GM19455 (cell line): ENCODE measurements around the gene STUB1.

ENCODE experiments used
- ATAC-seq: cut with Tn5 transposase; IDR thresholded peaks from one replicate; pipeline ENCODE4 v1.9.1; 2021; ENCODE audit not compliant: unreplicated experiment

Gene STUB1

DNA sequence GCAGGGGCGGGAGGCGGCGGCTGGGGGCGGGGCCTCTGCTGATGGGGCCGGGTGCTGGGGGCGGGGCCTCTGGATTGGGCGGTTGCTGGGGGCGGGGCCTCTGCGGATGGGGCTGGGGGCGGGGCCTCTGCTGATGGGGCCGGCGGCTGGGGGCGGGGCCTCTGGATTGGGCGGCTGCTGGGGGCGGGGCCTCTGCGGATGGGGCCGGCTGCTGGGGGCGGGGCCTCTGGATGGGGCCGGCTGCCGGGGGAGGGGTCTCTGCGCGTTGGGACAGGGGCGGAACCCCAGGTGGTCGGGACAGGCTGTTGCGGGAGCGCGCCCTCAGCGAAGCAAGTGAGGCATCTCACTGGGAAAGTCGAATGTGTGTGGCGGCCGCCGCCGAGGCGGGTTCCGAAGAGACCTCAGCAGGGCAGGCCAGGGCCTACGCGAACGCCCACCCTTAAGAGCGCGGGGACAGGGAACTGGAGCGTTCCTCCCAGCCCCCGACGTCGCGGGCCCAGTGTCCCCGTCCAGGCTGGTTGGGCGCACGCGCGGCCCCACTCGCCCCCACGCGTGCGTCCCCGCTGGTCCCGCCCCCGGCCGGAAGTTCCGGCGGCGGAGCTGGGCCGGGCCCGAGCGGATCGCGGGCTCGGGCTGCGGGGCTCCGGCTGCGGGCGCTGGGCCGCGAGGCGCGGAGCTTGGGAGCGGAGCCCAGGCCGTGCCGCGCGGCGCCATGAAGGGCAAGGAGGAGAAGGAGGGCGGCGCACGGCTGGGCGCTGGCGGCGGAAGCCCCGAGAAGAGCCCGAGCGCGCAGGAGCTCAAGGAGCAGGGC lies at the start of gene STUB1:
STUB1 (plus strand) TSS at position 597 of the 811 bp plus-strand sequence; CDS start at position 713, 116 bp downstream.
- no peak for ATAC-seq

DNA sequence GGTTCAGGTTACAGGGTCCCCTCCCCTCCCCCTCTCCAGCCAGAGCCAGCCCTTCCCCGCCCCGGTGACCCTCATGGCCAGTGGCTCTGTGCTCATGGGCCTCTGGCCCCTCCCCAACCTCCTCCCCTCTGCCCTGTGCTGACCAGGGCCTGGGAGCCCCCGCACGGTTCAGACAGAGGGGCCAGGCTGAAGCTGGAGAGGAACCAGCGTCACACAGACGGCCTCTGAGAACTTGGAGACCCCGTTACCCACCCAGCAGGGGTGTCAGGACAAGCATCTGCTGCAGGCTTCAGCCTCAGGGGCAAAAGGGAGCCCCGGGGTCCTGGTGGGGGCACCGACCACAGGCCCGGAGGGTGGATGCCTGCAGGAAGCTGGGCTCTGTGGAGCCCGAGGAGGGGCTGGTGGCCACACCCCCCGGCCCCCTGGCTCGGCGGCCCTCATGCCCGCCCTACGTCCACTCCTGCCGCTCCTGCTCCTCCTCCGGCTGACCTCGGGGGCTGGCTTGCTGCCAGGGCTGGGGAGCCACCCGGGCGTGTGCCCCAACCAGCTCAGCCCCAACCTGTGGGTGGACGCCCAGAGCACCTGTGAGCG lies 49.3 kb upstream of the STUB1 start, which contains the start of gene WFIKKN1:
WFIKKN1 (plus strand) TSS at position 171 of the 591 bp plus-strand sequence; CDS start at position 440, 269 bp downstream.
- ATAC-seq, result no peak

DNA sequence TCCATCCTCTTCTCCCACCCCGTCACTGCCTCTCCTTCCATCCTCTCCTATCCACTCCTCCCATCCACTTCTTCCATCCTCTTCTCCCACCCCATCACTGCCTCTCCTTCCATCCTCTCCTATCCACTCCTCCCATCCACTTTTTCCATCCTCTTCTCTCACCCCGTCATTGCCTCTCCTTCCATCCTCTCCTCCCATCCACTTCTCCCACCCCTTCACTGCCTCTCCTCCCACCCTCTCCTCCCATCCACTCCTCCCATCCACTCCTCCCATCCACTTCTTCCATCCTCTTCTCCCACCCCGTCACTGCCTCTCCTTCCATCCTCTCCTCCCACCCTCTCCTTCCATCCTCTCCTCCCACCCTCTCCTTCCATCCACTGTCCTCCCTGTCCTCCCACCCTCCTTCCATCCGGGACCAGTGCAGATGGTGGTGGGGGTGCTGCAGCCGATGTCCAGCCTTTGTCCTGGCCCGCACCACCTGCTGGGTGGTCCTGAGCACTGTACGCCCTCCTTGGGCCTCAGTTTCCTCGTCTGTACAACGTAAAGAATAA lies 48.3 kb upstream of the STUB1 start:
- ATAC-seq, result no peak

DNA sequence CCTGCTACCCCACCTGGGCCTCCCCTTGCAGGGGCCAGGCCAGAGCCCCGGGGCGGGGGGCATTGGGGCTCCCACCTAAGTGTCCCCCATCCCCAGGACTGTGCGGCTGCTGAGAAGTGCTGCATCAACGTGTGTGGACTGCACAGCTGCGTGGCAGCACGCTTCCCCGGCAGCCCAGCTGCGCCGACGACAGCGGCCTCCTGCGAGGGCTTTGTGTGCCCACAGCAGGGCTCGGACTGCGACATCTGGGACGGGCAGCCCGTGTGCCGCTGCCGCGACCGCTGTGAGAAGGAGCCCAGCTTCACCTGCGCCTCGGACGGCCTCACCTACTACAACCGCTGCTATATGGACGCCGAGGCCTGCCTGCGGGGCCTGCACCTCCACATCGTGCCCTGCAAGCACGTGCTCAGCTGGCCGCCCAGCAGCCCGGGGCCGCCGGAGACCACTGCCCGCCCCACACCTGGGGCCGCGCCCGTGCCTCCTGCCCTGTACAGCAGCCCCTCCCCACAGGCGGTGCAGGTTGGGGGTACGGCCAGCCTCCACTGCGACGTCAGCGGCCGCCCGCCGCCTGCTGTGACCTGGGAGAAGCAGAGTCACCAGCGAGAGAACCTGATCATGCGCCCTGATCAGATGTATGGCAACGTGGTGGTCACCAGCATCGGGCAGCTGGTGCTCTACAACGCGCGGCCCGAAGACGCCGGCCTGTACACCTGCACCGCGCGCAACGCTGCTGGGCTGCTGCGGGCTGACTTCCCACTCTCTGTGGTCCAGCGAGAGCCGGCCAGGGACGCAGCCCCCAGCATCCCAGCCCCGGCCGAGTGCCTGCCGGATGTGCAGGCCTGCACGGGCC lies 47.5 kb upstream of the STUB1 start:
- ATAC-seq, result no peak

DNA sequence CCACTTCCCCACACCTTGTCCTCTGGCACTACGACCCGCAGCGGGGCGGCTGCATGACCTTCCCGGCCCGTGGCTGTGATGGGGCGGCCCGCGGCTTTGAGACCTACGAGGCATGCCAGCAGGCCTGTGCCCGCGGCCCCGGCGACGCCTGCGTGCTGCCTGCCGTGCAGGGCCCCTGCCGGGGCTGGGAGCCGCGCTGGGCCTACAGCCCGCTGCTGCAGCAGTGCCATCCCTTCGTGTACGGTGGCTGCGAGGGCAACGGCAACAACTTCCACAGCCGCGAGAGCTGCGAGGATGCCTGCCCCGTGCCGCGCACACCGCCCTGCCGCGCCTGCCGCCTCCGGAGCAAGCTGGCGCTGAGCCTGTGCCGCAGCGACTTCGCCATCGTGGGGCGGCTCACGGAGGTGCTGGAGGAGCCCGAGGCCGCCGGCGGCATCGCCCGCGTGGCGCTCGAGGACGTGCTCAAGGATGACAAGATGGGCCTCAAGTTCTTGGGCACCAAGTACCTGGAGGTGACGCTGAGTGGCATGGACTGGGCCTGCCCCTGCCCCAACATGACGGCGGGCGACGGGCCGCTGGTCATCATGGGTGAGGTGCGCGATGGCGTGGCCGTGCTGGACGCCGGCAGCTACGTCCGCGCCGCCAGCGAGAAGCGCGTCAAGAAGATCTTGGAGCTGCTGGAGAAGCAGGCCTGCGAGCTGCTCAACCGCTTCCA lies 46.7 kb upstream of the STUB1 start:
- ATAC-seq, result no peak

DNA sequence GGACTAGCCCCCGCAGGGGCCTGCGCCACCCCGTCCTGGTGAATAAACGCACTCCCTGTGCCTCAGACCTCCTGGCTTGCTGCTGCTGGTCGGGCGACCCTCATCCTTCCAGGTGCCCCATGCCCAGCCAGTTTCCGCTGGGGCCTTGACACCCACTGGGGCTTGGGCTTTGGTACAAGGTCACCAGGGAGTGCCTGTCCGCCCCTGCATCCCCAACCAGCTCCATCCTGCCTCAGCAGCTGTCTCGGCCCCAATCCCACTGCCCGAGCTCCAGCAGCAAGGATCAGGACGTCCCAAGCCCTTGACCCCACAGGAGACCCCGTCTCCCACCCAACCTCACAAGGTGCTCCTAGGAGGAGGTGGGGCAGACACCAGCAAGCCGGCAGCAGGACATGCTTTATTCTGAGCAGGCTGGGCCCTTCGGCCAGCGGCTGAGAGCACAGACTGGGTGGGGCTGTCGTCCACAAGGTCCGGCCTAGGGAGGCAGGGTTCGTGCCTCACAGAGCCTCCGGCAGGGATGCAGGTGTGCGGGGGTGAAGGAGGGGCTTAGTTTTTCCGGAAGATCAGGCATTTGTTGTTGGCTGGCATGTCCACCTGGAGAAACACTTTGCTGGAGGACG lies 46.0 kb upstream of the STUB1 start:
- no peak for ATAC-seq

DNA sequence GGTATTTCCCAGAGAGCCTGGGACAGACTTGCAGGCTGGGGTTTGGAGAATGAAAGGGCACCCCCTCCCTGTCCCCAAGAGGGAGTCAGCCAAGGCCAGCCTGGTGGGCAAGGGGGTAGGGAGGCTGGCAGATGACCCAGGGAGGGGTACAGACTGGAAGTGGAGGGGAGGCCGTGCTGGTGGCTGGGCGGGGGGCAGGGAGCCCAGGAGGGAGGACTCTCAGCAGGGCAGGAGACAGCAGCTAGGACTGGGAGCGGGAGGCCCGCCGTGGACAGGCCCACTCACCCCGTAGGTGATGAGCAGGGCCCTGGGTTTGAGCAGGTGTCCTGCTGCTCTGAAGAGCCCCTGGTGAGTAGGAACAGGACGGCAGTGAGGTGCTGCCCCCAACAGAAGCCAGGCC lies 45.2 kb upstream of the STUB1 start:
- no peak for ATAC-seq

DNA sequence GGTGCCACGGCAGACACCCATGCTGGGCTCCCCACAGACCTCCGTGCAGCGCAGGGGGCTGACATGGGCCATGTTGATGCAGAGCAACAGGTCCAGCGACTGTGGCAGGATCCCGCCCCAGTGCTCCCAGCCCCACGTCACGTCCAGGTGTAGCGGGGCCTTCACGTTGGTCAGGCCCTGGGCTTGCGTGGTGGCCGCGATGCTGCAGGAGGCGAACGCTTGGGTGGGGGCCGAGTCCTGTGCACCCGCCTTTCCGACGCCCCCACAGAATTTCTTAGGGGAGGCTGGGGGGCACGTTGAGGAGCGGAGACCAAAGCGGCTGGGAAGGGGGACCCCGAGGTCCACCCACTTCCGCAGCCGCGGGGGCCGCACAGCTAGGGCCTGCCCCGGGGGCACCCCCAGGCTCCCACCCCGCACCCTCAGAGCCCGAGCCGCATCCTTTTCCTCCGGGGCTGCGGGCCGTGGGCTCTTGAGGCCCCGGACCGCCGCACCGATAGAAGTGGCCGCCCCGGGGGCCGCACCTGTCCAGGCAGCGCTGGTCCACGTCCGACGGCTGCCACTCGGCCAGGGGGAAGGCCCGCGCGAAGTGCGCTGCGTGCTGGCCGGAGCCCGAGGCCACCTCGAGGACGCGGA lies 44.5 kb upstream of the STUB1 start:
- no peak for ATAC-seq

DNA sequence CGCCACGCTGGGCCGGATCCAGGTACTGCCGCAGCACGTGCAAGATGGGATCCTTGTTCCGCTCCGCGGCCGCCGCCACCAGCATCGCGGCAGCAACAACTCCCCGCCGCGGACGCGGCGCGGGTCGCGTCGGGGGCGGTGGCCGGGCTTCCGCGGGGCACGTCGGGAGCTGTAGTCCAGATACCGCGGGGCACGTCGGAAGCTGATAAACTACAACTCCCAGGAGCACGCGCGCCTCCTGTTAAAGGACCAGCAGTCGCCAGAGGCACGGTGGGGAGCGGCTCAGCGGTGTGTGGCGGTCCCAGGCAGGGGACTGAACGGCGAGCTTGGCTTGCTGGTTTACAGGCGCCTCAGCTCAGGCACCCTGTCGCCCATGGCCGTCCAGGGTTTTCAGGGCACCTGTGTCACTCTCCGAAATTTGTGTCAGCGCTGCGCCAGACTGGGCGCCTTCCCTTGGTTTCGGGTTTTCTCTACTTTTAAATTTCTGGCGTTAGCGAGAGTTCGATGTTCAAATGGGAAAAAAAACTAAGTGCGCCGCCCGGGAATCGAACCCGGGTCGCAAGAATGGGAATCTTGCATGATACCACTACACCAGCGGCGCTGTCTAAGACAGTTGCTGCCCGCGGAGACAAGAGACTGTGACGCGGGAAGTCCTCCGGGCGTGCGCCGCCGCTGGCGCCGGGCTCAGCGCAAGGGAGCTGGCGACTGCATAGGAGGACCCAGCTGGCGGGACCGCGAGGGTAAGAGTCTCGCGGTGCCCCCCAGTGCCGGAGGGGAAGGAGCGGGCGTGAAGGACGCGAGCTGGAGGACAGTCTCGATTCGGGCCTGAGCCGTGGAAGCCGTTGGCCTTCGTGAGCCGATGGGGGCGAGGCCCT lies 43.8 kb upstream of the STUB1 start, which contains the start of gene METTL26:
METTL26 (minus strand) TSS at position 100 of the 875 bp plus-strand sequence; CDS start at position 85, 15 bp downstream.
- ATAC-seq, result peak; percentile 62

DNA sequence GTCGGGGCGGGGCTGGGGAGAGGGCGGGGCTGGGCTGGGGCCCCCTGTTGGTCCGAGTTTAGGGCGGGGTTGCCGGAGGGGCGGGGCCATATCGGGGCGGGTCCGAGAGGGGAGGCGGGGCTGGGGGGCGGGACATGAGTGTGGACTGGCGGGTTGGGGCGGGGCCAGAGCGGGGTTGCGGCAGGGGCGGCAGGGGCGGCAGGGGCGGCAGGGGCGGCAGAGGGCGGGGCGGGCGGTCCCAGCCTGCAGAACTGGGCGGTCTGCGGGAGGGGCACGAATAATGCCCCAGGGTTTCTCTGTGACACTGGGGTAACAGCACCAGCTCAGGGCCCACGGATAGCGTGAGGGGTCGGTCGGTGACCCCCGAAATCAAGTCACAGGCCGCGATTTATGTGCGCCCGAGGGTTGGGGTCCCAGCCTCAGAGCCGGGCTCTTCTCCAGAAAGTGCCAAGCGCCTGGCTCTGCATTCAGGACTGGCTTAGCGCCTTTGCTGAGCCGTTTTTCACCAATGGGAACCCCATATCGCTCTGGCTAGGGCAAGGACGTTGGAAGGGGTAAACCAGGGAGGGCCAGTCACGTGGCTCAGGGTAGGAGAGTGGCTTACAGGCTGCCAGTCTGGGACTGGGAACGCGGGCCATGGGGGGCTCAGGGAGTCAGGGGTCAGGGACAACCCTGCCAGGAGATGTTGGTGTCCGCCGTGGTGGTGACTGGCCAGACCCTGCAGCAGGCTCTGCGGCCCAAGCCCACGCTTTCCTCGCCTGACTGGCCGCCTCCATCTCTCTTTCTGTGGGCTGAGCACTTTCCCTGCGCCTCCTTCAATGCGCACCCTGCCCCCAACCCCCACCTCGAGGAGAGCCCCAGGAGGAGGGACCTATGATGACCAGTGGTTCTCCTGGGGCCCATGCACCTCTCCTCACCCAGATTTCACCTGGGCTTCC lies 42.9 kb upstream of the STUB1 start:
- no peak for ATAC-seq

DNA sequence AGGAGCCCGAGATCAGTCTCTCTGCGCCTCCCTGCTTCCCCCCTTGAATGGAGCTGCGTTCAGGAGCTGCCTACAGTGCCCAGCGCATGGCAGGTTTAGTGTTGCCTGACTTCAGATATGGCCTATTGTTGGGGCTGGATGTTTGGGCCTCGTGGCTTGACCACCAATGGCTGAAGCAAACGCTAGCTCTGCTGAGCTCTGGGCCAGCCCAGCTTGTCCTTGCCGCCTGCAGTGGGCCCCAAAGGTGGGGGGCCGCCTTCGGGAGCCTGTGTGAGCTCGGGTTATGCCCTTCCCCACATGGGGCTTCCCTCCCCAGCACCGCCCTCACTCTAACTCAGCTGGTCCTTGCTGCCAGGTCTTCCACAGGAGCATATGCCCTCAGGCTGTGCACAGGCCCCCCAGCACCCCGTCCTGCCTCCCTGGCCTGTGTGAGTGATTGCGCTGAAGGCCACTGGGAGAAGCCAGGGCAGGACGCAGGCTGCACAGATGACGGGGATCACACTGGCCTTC lies 42.1 kb upstream of the STUB1 start:
- ATAC-seq, result no peak

DNA sequence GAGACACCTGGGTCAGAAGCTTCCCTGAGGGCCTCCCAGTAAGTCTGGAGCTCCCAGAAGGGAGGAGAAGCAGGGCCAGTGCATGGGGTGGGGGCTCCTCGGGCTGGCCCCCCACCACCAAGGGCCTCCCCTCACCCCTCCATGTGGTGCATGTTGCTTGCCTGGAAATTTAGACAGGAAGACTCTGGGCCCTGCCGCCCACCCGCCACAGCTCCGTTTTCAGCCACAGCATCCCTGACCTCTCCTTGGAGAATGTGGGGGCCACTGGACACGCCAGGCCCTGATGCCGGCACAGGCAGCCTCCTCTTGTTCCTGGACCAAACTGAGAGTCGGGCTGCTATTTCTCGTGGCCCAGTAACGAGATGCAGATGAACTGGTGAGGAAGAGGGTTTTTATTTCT lies 41.4 kb upstream of the STUB1 start:
- ATAC-seq, result no peak

DNA sequence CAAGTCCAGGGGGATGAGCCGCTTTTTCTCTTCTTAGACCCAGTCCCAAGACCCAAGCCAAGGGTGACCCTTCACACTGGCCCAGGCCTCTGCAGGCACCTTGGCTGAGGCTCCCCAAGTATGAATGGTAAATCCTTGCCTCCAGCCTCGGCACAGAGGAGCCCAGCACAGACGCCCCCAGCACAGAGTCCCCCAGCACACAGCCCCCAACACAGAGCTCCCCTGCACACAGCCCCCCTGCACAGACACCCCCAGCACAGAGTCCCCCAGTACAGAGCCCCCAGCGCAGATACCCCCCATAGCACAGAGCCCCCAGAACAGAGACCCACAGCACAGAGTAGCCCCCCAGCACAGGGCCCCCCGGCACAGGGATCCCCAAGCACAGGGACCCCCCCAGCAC lies 39.6 kb upstream of the STUB1 start:
- ATAC-seq, result no peak

DNA sequence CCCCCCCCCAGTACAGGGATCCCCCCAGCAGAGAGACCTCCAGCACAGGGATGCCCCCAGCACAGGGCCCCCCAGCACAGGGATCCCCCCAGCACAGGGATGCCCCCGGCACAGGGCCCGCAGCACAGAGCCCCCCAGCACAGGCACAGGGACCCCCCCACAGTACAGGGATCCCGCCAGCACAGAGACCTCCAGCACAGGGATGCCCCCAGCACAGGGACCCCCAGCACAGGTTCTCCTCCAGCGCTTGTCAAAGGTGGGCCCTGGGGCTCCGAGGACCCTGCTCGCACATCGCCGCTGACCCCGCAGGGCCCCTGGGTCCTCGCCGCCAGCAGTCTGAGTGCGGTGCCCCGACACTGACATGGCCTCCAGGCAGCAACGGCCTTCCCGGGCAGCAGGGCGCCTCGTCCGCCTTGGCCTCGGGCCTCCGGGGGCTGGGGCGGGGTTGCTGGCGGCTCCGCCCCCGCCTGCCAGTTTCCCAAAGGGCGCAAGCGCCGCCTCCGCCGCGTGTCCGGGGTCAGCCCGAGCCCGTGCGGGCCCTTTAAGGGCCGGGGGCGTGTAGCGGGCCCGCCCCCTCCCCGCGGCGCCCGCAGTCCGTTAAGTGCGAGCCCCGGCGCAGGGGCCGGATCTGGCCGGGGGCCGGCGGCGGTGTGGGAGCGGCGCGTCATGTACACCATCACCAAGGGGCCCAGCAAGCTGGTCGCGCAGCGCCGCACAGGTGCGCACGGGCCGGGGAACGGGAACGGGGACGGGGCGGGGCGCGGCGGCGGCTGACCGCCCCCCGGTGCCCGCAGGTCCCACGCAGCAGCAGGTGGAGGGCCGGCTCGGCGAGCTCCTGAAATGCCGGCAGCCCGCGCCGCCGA lies 38.7 kb upstream of the STUB1 start, which contains the start of gene MCRIP2:
MCRIP2 (plus strand) TSS at position 503 of the 863 bp plus-strand sequence; CDS start at position 667, 164 bp downstream.
- no peak for ATAC-seq

DNA sequence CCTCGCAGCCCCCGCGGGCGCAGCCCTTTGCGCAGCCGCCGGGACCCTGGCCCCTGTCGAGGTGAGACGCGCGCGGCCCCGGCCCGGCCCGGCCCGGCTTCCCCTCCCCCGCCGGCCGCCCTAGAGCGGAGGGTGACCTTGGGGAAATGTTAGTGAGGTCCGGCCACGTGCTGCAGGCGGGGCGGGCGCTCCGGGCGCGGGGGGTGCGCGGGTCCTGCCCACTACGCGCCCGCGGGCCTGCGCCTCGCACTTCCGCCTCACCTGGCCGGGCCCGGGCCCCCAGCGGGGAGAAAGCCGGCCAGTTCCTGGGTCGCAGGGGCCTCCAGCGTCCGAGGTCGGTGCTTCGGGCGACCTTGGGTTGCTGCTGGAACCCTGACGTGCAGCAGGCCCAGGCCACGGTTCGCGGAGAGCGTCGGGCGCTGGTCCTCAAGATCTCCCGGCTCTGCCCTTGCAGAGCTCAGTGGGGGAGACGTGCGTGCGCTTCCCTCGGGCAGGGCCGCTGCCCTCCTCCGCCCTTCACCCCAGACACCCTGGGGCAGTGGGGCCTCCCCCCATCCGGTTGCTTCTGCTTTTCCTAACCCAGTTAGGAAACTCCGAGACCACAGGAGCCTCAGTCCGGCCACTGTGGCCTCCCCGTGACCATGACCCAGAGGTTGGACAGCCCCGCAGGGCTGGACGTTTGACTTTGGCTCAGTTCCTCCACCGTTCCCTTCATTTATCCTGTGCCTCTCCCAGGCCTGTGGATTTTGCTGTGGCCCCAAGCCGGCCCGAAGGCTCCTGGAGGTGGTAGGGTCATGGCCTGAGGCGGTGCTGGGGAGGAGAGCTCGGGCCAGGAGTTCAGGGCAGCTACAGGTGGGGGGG lies 37.8 kb upstream of the STUB1 start:
- no peak for ATAC-seq
